GM12878 (cell line): Measurements from ENCODE around the gene ALG6. TPM values are rescaled to one million over a fixed set of nuclear protein-coding genes. Genes with fewer than 3 reads are reported as not detected.

ENCODE experiments used
- ATAC-seq: fragments of 200-7000 bp; cut with Tn5 transposase; 3 replicates; pipeline ENCODE4 v1.9.1; 2020; ENCODE audit warnings: mild to moderate bottlenecking, moderate library complexity
- BruUV-seq: library from RNA; stranded (reverse); fragments of 400-500 nt; replicated peaks from 2 replicates; lab custom pipeline; 2021; lab: Mats Ljungman, UMichigan
- CTCF ChIA-PET: fragments of 300-600 bp; sonication (Branson Sonifier 250); formaldehyde crosslinking; extraction: SDS; loops from one replicate; lab custom pipeline; 2021; ENCODE audit warnings: inconsistent platforms; lab: Yijun Ruan, JAX
- POLR2A ChIA-PET: fragments of 350-600 bp; formaldehyde crosslinking; extraction: SDS; loops from one replicate; lab custom pipeline; 2021; ENCODE audit warnings: inconsistent platforms; lab: Charles Lee
- RAD21 ChIA-PET: fragments of 300-600 bp; sonication (Branson Sonifier 250); formaldehyde crosslinking; loops from one replicate; lab custom pipeline; 2023; ENCODE audit warnings: antibody characterized with exemption; ENCODE audit not compliant: unreplicated experiment; lab: Charles Lee
- SMC1A ChIA-PET: fragments of 300-600 bp; sonication (Branson Sonifier 250); formaldehyde crosslinking; loops from one replicate; lab custom pipeline; 2023; ENCODE audit not compliant: unreplicated experiment, uncharacterized antibody; lab: Charles Lee
- DNase-seq: peaks from one replicate; pipeline ENCODE4 v3.0.0-alpha.2; 2011; ENCODE audit warnings: low read depth, low spot score
- FAIRE-seq: peaks from 3 replicates; lab custom pipeline; 2011; peaks lifted over from hg19 to GRCh38; lab: Jason Lieb, UNC
- H2AFZ ChIP-seq: 2 replicates; pipeline ENCODE4 v1.6.0; 2011; ENCODE audit warnings: low read depth, low read length, control low read depth; ENCODE audit not compliant: control insufficient read depth
- H3K27ac ChIP-seq: 2 replicates; pipeline ENCODE4 v1.5.1; 2011; ENCODE audit warnings: control low read depth; ENCODE audit not compliant: control insufficient read depth, insufficient read depth
- H3K27me3 ChIP-seq, 2 experiments: replicated peaks in 1 of 2; 2 replicates each; pipeline versions ENCODE4 v1.6.0 to v1.6.1; 2011; ENCODE audit warnings: low read length in 1 of 2; ENCODE audit not compliant: control insufficient read depth in 2 of 2, insufficient read depth in 2 of 2
- H3K36me3 ChIP-seq, 2 experiments: 2 replicates each; pipeline ENCODE4 v1.5.1; 2011; ENCODE audit warnings: low read length in 1 of 2; ENCODE audit not compliant: control insufficient read depth in 2 of 2, insufficient read depth in 2 of 2
- H3K4me1 ChIP-seq: 2 replicates; pipeline ENCODE4 v1.6.1; 2011; ENCODE audit warnings: mild to moderate bottlenecking, low read length, moderate library complexity, mixed read lengths; ENCODE audit not compliant: control insufficient read depth, insufficient read depth
- H3K4me2 ChIP-seq: 2 replicates; pipeline ENCODE4 v1.6.0; 2011; ENCODE audit warnings: control low read depth; ENCODE audit not compliant: control insufficient read depth, insufficient read depth
- H3K4me3 ChIP-seq: fragments of 200-600 bp; sonication (generic); 2 replicates; pipeline ENCODE4 v1.5.1; 2016
- H3K79me2 ChIP-seq: 2 replicates; pipeline ENCODE4 v1.6.0; 2011; ENCODE audit warnings: low read length; ENCODE audit not compliant: control insufficient read depth, insufficient read depth
- H3K9ac ChIP-seq: 2 replicates; pipeline ENCODE4 v1.8.0; 2011; ENCODE audit warnings: low read length, control low read depth, mixed read lengths; ENCODE audit not compliant: control insufficient read depth, insufficient read depth
- H3K9me3 ChIP-seq: replicated peaks from 3 replicates; pipeline ENCODE4 v1.5.1; 2011; ENCODE audit warnings: mild to moderate bottlenecking, low read length; ENCODE audit not compliant: control insufficient read depth, insufficient read depth
- H4K20me1 ChIP-seq: 2 replicates; pipeline ENCODE4 v1.6.0; 2011; ENCODE audit not compliant: control insufficient read depth, insufficient read depth
- BHLHE40 ChIP-seq, 2 experiments: fragments of 450-650 bp in 1 of 2; IDR thresholded peaks; 2 replicates each; pipeline ENCODE4 v1.6.1; 2011 to 2017; ENCODE audit warnings: low read depth in 2 of 2, borderline replicate concordance in 1 of 2, improper control_type of control experiment in 1 of 2, low read length in 1 of 2, mild to moderate bottlenecking in 1 of 2
- BMI1 ChIP-seq: fragments of 450-650 bp; IDR thresholded peaks from 2 replicates; pipeline ENCODE4 v1.6.1; 2016; ENCODE audit warnings: mild to moderate bottlenecking, moderate library complexity, borderline replicate concordance
- NFYA ChIP-seq: IDR thresholded peaks from 2 replicates; pipeline ENCODE4 v1.6.1; 2011; ENCODE audit warnings: low read depth, mild to moderate bottlenecking, low read length, improper control_type of control experiment, borderline replicate concordance
- NR2C1 ChIP-seq: fragments of 450-650 bp; IDR thresholded peaks from 2 replicates; pipeline ENCODE4 v1.6.1; 2017; ENCODE audit warnings: antibody characterized with exemption, mild to moderate bottlenecking, moderate library complexity
- RB1 ChIP-seq: fragments of 450-650 bp; formaldehyde crosslinking; IDR thresholded peaks from 2 replicates; pipeline ENCODE4 v1.6.1; 2017; ENCODE audit warnings: mild to moderate bottlenecking, borderline replicate concordance
- RUNX3 ChIP-seq: IDR thresholded peaks from 2 replicates; pipeline ENCODE4 v1.6.1; 2012; ENCODE audit warnings: low read length, inconsistent platforms
- YBX1 ChIP-seq: fragments of 450-650 bp; IDR thresholded peaks from 2 replicates; pipeline ENCODE4 v1.6.1; 2016; ENCODE audit warnings: antibody characterized with exemption
- WGBS: methylation state at CpG from one replicate; pipeline ENCODE4 v1.1.6; 2016; ENCODE audit warnings: low lambda C conversion rate; ENCODE audit not compliant: insufficient replicate concordance, insufficient coverage; ENCODE audit errors: missing lambda C conversion rate; 5-methylcytosine and 5-hydroxymethylcytosine counted together
- in situ Hi-C: fragments of 300-500 bp; cut with MboI; formaldehyde crosslinking; loops from 9 replicates; pipeline ENCODE4 v1.14.3; 2018; ENCODE audit warnings: mixed read lengths
- intact Hi-C: fragments of 100-400 bp; cut with micrococcal nuclease; formaldehyde crosslinking; loops from one replicate; pipeline ENCODE4 v1.14.2; 2022; ENCODE audit not compliant: unreplicated experiment
- polyA plus RNA-seq, 11 experiments: library from polyadenylated mRNA; depleted of rRNA in 4 of 11; unstranded in 6 of 11; stranded (reverse) in 5 of 11; fragments of >200 nt; fragmentation: Nextera tagmentation in 4 of 11; fragmentation: Illumina TruSeq in 1 of 11; extraction: Ambion mirVana in 4 of 11; extraction: Trizol in 1 of 11; gene quantifications; 1 replicate in 1 of 11; 2 replicates in 10 of 11; pipeline versions ENCODE4 v1.2.1 to v1.2.3, GENCODE V29; 2011 to 2016; ENCODE audit warnings: inconsistent platforms in 2 of 11, missing spikeins in 2 of 11, low read depth in 1 of 11
- total RNA-seq, 4 experiments: library from RNA; depleted of rRNA in 3 of 4; stranded (reverse); fragments of >200 nt in 3 of 4; fragmentation: Illumina TruSeq in 1 of 4; extraction: Trizol in 1 of 4; gene quantifications; 2 replicates each; pipeline versions ENCODE4 v1.2.1 to v1.2.3, GENCODE V29; 2013 to 2021
- TF ChIP-seq, protein P1 (sequence below): fragments of 450-650 bp; IDR thresholded peaks from 2 replicates; pipeline ENCODE4 v1.6.1; 2017; ENCODE audit warnings: mild to moderate bottlenecking
- TF ChIP-seq, protein P2 (sequence below), 3 experiments: IDR thresholded peaks in 2 of 3; conservative IDR thresholded peaks in 1 of 3; 2 replicates each; pipeline ENCODE4 v1.5.1; 2011; ENCODE audit warnings: low read depth in 3 of 3, low read length in 3 of 3, mild to moderate bottlenecking in 3 of 3, control low read depth in 2 of 3, moderate library complexity in 2 of 3, inconsistent platforms in 1 of 3, mixed read lengths in 1 of 3; ENCODE audit not compliant: control insufficient read depth in 2 of 3, insufficient read depth in 1 of 3; ENCODE audit errors: extremely low read depth in 1 of 3

The ALG6 gene
- total and polyA plus RNA-seq, 10 of the 15 experiments (the other 5 are each of a cell fraction or from before 2014, with no cell fraction given) = 13.8 to 28.5 (median 17.1) TPM

DNA sequence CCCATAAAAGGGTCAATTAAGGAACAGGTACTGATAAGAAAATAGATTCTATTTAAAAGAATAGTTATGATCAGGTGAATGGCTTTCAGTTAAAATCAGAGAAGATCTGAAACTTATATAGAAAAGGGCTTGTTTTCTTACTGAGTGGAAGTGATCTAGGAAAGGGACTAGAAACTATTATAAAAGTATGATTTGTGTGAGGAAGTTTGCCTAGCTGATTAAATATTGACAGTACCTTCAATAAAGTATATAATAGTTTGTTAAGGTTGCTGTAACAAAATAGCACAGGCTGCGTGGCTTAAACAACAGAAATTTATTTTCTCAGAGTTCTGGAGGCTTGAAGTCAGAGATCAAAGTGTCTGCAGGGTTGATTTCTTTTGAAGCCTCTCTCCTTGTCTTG lies 5.4 kb upstream of the ALG6 start:
- in situ Hi-C loops = no loop called here
- no peak for DNase-seq
- no peaks in the 10 kb centered on the region for H4K20me1 ChIP-seq
- FAIRE-seq = no peak
- no peak overlapping the region for H2AFZ ChIP-seq
- 36% methylated on average over 1 of the region's 1 CpG for WGBS
- H3K79me2 ChIP-seq = no peaks in the 10 kb centered on the region
- H3K9ac ChIP-seq = no peak overlapping the region
- no peak for ATAC-seq
- H3K9me3 ChIP-seq = no peaks in the 10 kb centered on the region
- intact Hi-C loops = no loop called here
- no peaks in the 10 kb centered on the region for H3K27me3 ChIP-seq
- TF ChIP-seq, protein P1, sequence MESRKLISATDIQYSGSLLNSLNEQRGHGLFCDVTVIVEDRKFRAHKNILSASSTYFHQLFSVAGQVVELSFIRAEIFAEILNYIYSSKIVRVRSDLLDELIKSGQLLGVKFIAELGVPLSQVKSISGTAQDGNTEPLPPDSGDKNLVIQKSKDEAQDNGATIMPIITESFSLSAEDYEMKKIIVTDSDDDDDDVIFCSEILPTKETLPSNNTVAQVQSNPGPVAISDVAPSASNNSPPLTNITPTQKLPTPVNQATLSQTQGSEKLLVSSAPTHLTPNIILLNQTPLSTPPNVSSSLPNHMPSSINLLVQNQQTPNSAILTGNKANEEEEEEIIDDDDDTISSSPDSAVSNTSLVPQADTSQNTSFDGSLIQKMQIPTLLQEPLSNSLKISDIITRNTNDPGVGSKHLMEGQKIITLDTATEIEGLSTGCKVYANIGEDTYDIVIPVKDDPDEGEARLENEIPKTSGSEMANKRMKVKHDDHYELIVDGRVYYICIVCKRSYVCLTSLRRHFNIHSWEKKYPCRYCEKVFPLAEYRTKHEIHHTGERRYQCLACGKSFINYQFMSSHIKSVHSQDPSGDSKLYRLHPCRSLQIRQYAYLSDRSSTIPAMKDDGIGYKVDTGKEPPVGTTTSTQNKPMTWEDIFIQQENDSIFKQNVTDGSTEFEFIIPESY = no peak
- TF ChIP-seq RUNX3 = no peak
- TF ChIP-seq BHLHE40 (IDR thresholded peaks at IDR 0.05; ENCODE audit: borderline replicate concordance in 1 of 2, low read depth in 2 of 2, low read length in 1 of 2) = no peak
- H3K4me3 ChIP-seq = no peak overlapping the region
- BruUV-seq = no TSS peak
- no peak overlapping the region for H3K4me2 ChIP-seq
- ChIA-PET CTCF (no interaction called here), RAD21 (no interaction called here), SMC1A (no interaction called here), POLR2A (no interaction called here)
- no peak overlapping the region for H3K27ac ChIP-seq
- H3K4me1 ChIP-seq = peaks cover 4% of the 10 kb centered on the region; the same call in 1 of the 2 replicates
- H3K36me3 ChIP-seq = no peaks in the 10 kb centered on the region

DNA sequence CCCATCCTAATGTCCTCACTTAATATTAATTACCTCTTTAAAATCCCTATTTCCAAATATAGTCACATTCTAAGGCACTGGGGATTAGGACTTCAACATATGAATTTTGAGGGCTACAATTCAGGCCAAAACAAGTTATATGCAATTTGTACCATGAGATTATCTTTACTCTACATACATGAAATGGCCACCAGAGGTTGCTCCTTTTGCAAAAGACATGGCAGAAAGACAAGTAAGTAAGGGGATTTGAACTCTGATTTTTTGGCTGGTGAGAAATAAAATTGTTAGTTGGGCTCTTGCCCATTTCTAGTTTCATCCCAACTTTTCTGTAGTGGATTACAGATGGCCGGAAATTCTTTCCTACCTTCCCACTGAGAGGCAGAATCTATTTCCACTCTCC lies 4.8 kb upstream of the ALG6 start:
- TF ChIP-seq NFYA (no peak), BMI1 (no peak), NR2C1 (no peak), YBX1 (no peak), RB1 (no peak)
- TF ChIP-seq, protein P2, sequence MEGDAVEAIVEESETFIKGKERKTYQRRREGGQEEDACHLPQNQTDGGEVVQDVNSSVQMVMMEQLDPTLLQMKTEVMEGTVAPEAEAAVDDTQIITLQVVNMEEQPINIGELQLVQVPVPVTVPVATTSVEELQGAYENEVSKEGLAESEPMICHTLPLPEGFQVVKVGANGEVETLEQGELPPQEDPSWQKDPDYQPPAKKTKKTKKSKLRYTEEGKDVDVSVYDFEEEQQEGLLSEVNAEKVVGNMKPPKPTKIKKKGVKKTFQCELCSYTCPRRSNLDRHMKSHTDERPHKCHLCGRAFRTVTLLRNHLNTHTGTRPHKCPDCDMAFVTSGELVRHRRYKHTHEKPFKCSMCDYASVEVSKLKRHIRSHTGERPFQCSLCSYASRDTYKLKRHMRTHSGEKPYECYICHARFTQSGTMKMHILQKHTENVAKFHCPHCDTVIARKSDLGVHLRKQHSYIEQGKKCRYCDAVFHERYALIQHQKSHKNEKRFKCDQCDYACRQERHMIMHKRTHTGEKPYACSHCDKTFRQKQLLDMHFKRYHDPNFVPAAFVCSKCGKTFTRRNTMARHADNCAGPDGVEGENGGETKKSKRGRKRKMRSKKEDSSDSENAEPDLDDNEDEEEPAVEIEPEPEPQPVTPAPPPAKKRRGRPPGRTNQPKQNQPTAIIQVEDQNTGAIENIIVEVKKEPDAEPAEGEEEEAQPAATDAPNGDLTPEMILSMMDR (IDR thresholded peaks at IDR 0.05 in 2 of 3, conservative IDR thresholded peaks at IDR 0.05 in 1 of 3; ENCODE audit: control insufficient read depth in 2 of 3, extremely low read depth in 1 of 3, insufficient read depth in 1 of 3, low read depth in 3 of 3, low read length in 3 of 3) = 0 out of 6 replicates have a peak, but pooled peaks of 1 of the 3 experiments have one; percentile 3
- no peak overlapping the region for H2AFZ ChIP-seq
- no peaks in the 10 kb centered on the region for H3K27me3 ChIP-seq
- H3K36me3 ChIP-seq = no peaks in the 10 kb centered on the region
- H3K9ac ChIP-seq = no peak overlapping the region
- DNase-seq (no peak), ATAC-seq (no peak), FAIRE-seq (no peak)
- H3K79me2 ChIP-seq = no peaks in the 10 kb centered on the region; the same call in 1 of the 2 replicates
- BruUV-seq = no TSS peak
- intact Hi-C loops (no loop called here), in situ Hi-C loops (no loop called here)
- H3K4me2 ChIP-seq = no peak overlapping the region
- H3K4me3 ChIP-seq = no peak overlapping the region
- no peaks in the 10 kb centered on the region for H4K20me1 ChIP-seq
- 95% methylated on average over 1 of the region's 1 CpG for WGBS
- no peak overlapping the region for H3K27ac ChIP-seq
- SMC1A ChIA-PET = no interaction called here
- no peaks in the 10 kb centered on the region for H3K9me3 ChIP-seq
- POLR2A ChIA-PET = no interaction called here
- peaks cover 5% of the 10 kb centered on the region; the same call in 1 of the 2 replicates for H3K4me1 ChIP-seq
- CTCF ChIA-PET = no interaction called here
- RAD21 ChIA-PET = no interaction called here
